GM23338 (cell line): ENCODE measurements around the gene NOVA1. TPM values are rescaled to one million over a fixed set of nuclear protein-coding genes. Genes with fewer than 3 reads are reported as not detected.

ENCODE experiments used
- ATAC-seq: fragments of 200-7000 bp; cut with Tn5 transposase; 3 replicates; pipeline ENCODE4 v1.9.1; 2020
- DNase-seq: peaks from one replicate; pipeline ENCODE4 v3.0.0-alpha.2; 2015; ENCODE audit warnings: low spot score
- H2AFZ ChIP-seq: fragments of 200-600 bp; sonication (generic); 2 replicates; pipeline ENCODE4 v1.8.0; 2016; ENCODE audit warnings: antibody characterized with exemption, mild to moderate bottlenecking, moderate library complexity
- H3F3A ChIP-seq: fragments of 200-600 bp; sonication (generic); replicated peaks from 2 replicates; pipeline ENCODE4 v1.8.0; 2017; ENCODE audit warnings: antibody characterized with exemption, mixed run types, low read depth
- H3K27ac ChIP-seq: fragments of 200-600 bp; sonication (generic); 2 replicates; pipeline ENCODE4 v1.6.1; 2016; ENCODE audit warnings: low read depth
- H3K27me3 ChIP-seq: fragments of 200-600 bp; sonication (generic); 2 replicates; pipeline ENCODE4 v1.8.0; 2016; ENCODE audit warnings: mild to moderate bottlenecking, mixed run types, moderate library complexity; ENCODE audit not compliant: insufficient read depth
- H3K36me3 ChIP-seq: fragments of 200-600 bp; sonication (generic); 2 replicates; pipeline ENCODE4 v1.8.0; 2016; ENCODE audit warnings: mild to moderate bottlenecking; ENCODE audit not compliant: insufficient read depth
- H3K4me1 ChIP-seq: fragments of 200-600 bp; sonication (generic); 2 replicates; pipeline ENCODE4 v1.8.0; 2016; ENCODE audit warnings: mild to moderate bottlenecking, moderate library complexity; ENCODE audit not compliant: insufficient read depth
- H3K4me2 ChIP-seq: fragments of 200-600 bp; sonication (generic); 2 replicates; pipeline ENCODE4 v1.7.1; 2017; ENCODE audit warnings: mixed run types
- H3K4me3 ChIP-seq: fragments of 200-600 bp; sonication (generic); 2 replicates; pipeline ENCODE4 v1.6.1; 2016; ENCODE audit warnings: mixed run types
- H3K79me2 ChIP-seq: fragments of 200-600 bp; sonication (generic); replicated peaks from 2 replicates; pipeline ENCODE4 v1.8.0; 2017; ENCODE audit warnings: mild to moderate bottlenecking; ENCODE audit not compliant: insufficient read depth
- H3K9me2 ChIP-seq: fragments of 200-600 bp; sonication (generic); 2 replicates; pipeline ENCODE4 v1.8.0; 2017; ENCODE audit not compliant: insufficient read depth
- H4K20me1 ChIP-seq: fragments of 200-600 bp; sonication (generic); replicated peaks from 2 replicates; pipeline ENCODE4 v1.8.0; 2017; ENCODE audit warnings: mild to moderate bottlenecking; ENCODE audit not compliant: insufficient read depth
- H3K27ac Mint-ChIP-seq: 2 replicates; pipeline ENCODE4 v1.8.0; 2020; ENCODE audit warnings: inconsistent platforms, mild to moderate bottlenecking, moderate library complexity, mixed read lengths
- H3K27me3 Mint-ChIP-seq: 3 replicates; pipeline ENCODE4 v1.8.0; 2022; ENCODE audit warnings: low read depth, mild to moderate bottlenecking, moderate library complexity, mixed read lengths, inconsistent platforms; ENCODE audit not compliant: insufficient read depth, poor library complexity
- H3K36me3 Mint-ChIP-seq: 3 replicates; pipeline ENCODE4 v1.8.0; 2021; ENCODE audit warnings: low read depth, mild to moderate bottlenecking, inconsistent platforms, moderate library complexity, mixed read lengths
- H3K4me1 Mint-ChIP-seq: 3 replicates; pipeline ENCODE4 v1.8.0; 2020; ENCODE audit warnings: mild to moderate bottlenecking, inconsistent platforms, mixed read lengths
- H3K4me3 Mint-ChIP-seq: 3 replicates; pipeline ENCODE4 v1.8.0; 2021; ENCODE audit warnings: moderate library complexity, mild to moderate bottlenecking, inconsistent platforms, mixed read lengths
- H3K9me3 Mint-ChIP-seq: 3 replicates; pipeline ENCODE4 v1.8.0; 2020; ENCODE audit warnings: moderate library complexity, mild to moderate bottlenecking, inconsistent platforms, mixed read lengths
- CREB1 ChIP-seq: fragments of 250-450 bp; sonication (Bioruptor Pico); IDR thresholded peaks from 2 replicates; pipeline ENCODE4 v1.5.0; 2020; ENCODE audit warnings: low read depth, mild to moderate bottlenecking, moderate library complexity
- EZH2 ChIP-seq: fragments of 200-600 bp; sonication (generic); IDR thresholded peaks from one replicate; pipeline ENCODE4 v1.8.0; 2017; ENCODE audit warnings: antibody characterized with exemption, mild to moderate bottlenecking, low read depth; ENCODE audit not compliant: unreplicated experiment
- NANOG ChIP-seq: IDR thresholded peaks from 2 replicates; pipeline ENCODE4 v1.6.1; 2016; ENCODE audit warnings: antibody characterized with exemption, borderline replicate concordance
- STAT1 ChIP-seq: IDR thresholded peaks from one replicate; pipeline ENCODE4 v1.6.1; 2016; ENCODE audit warnings: antibody characterized with exemption; ENCODE audit not compliant: unreplicated experiment
- ZNF331 ChIP-seq: fragments of 250-450 bp; sonication (Bioruptor Pico); IDR thresholded peaks from 2 replicates; pipeline ENCODE4 v1.5.0; 2020; ENCODE audit warnings: low read depth, mild to moderate bottlenecking, moderate library complexity
- polyA plus RNA-seq: library from polyadenylated mRNA; unstranded; fragments of >200 nt; fragmentation: Nextera tagmentation; extraction: Ambion mirVana; gene quantifications from 2 replicates; pipeline ENCODE4 v1.2.1, GENCODE V29; 2016
- total RNA-seq: library from RNA; depleted of rRNA; stranded (reverse); fragments of >200 nt; shearing (Covaris generic); gene quantifications from 2 replicates; pipeline ENCODE4 v1.2.3, GENCODE V29; 2014
- TF ChIP-seq, protein P1 (sequence below): fragments of 250-450 bp; sonication (Bioruptor Pico); IDR thresholded peaks from 2 replicates; pipeline ENCODE4 v1.5.0; 2020; ENCODE audit warnings: mild to moderate bottlenecking, moderate library complexity
- TF ChIP-seq, protein P2 (sequence below), 2 experiments: fragments of 200-600 bp in 1 of 2; sonication (generic) in 1 of 2; conservative IDR thresholded peaks; 2 replicates each; pipeline versions ENCODE4 v1.5.1 to v1.6.1; 2016 to 2017; ENCODE audit warnings: antibody characterized with exemption in 2 of 2, low read depth in 2 of 2, mild to moderate bottlenecking in 2 of 2, moderate library complexity in 1 of 2
- TF ChIP-seq, protein P3 (sequence below): IDR thresholded peaks from 2 replicates; pipeline ENCODE4 v1.6.1; 2016; ENCODE audit warnings: antibody characterized with exemption

NOVA1 gene
- total and polyA plus RNA-seq, 2 experiments from 2014 or later = 8.1 to 11.6 TPM

DNA sequence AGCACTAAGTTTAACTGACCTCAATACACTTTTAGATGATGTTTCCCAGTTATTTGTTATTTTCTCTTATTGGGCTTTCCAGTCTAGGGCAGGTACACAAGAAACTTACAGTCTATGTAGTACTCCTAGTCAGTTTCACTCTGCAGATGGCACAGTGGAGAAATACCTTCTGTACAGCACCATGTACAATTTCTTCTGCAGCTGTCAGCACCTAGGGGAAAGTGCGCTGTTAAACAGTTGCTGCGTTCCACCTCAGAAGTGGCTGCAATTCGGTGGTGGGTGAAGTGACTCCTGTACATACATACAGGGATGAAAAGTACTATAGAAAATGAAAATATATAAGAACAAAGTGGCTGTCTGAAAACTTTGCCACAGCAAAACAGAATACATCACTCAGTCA, 48.3 kb downstream of the NOVA1 start:
- H3K4me2 ChIP-seq = no peak overlapping the region
- DNase-seq = no peak
- H3K36me3 ChIP-seq = no peaks in the 10 kb centered on the region
- H3F3A ChIP-seq = no peaks in the 10 kb centered on the region
- Mint-ChIP-seq H3K4me3 (no peak overlapping the region), H3K36me3 (no peaks in the 10 kb centered on the region), H3K9me3 (no peaks in the 10 kb centered on the region), H3K27ac (no peak overlapping the region), H3K27me3 (no peaks in the 10 kb centered on the region), H3K4me1 (peaks cover 15% of the 10 kb centered on the region)
- no peak for ATAC-seq
- no peak overlapping the region for H2AFZ ChIP-seq
- no peaks in the 10 kb centered on the region for H3K9me2 ChIP-seq
- H3K79me2 ChIP-seq = no peaks in the 10 kb centered on the region
- H3K4me1 ChIP-seq = peaks cover 13% of the 10 kb centered on the region
- H3K4me3 ChIP-seq = no peak overlapping the region
- H3K27ac ChIP-seq = no peak overlapping the region
- H4K20me1 ChIP-seq = no peaks in the 10 kb centered on the region
- TF ChIP-seq, protein P1, sequence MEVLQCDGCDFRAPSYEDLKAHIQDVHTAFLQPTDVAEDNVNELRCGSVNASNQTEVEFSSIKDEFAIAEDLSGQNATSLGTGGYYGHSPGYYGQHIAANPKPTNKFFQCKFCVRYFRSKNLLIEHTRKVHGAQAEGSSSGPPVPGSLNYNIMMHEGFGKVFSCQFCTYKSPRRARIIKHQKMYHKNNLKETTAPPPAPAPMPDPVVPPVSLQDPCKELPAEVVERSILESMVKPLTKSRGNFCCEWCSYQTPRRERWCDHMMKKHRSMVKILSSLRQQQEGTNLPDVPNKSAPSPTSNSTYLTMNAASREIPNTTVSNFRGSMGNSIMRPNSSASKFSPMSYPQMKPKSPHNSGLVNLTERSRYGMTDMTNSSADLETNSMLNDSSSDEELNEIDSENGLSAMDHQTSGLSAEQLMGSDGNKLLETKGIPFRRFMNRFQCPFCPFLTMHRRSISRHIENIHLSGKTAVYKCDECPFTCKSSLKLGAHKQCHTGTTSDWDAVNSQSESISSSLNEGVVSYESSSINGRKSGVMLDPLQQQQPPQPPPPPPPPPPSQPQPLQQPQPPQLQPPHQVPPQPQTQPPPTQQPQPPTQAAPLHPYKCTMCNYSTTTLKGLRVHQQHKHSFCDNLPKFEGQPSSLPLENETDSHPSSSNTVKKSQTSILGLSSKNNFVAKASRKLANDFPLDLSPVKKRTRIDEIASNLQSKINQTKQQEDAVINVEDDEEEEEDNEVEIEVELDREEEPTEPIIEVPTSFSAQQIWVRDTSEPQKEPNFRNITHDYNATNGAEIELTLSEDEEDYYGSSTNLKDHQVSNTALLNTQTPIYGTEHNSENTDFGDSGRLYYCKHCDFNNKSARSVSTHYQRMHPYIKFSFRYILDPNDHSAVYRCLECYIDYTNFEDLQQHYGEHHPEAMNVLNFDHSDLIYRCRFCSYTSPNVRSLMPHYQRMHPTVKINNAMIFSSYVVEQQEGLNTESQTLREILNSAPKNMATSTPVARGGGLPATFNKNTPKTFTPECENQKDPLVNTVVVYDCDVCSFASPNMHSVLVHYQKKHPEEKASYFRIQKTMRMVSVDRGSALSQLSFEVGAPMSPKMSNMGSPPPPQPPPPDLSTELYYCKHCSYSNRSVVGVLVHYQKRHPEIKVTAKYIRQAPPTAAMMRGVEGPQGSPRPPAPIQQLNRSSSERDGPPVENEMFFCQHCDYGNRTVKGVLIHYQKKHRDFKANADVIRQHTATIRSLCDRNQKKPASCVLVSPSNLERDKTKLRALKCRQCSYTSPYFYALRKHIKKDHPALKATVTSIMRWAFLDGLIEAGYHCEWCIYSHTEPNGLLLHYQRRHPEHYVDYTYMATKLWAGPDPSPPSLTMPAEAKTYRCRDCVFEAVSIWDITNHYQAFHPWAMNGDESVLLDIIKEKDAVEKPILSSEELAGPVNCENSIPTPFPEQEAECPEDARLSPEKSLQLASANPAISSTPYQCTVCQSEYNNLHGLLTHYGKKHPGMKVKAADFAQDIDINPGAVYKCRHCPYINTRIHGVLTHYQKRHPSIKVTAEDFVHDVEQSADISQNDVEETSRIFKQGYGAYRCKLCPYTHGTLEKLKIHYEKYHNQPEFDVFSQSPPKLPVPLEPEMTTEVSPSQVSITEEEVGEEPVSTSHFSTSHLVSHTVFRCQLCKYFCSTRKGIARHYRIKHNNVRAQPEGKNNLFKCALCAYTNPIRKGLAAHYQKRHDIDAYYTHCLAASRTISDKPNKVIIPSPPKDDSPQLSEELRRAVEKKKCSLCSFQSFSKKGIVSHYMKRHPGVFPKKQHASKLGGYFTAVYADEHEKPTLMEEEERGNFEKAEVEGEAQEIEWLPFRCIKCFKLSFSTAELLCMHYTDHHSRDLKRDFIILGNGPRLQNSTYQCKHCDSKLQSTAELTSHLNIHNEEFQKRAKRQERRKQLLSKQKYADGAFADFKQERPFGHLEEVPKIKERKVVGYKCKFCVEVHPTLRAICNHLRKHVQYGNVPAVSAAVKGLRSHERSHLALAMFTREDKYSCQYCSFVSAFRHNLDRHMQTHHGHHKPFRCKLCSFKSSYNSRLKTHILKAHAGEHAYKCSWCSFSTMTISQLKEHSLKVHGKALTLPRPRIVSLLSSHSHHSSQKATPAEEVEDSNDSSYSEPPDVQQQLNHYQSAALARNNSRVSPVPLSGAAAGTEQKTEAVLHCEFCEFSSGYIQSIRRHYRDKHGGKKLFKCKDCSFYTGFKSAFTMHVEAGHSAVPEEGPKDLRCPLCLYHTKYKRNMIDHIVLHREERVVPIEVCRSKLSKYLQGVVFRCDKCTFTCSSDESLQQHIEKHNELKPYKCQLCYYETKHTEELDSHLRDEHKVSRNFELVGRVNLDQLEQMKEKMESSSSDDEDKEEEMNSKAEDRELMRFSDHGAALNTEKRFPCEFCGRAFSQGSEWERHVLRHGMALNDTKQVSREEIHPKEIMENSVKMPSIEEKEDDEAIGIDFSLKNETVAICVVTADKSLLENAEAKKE (CRISPR knock-in tag) = no peak
- TF ChIP-seq, protein P2, sequence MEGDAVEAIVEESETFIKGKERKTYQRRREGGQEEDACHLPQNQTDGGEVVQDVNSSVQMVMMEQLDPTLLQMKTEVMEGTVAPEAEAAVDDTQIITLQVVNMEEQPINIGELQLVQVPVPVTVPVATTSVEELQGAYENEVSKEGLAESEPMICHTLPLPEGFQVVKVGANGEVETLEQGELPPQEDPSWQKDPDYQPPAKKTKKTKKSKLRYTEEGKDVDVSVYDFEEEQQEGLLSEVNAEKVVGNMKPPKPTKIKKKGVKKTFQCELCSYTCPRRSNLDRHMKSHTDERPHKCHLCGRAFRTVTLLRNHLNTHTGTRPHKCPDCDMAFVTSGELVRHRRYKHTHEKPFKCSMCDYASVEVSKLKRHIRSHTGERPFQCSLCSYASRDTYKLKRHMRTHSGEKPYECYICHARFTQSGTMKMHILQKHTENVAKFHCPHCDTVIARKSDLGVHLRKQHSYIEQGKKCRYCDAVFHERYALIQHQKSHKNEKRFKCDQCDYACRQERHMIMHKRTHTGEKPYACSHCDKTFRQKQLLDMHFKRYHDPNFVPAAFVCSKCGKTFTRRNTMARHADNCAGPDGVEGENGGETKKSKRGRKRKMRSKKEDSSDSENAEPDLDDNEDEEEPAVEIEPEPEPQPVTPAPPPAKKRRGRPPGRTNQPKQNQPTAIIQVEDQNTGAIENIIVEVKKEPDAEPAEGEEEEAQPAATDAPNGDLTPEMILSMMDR (conservative IDR thresholded peaks at IDR 0.05; ENCODE audit: low read depth in 2 of 2) = no peak
- TF ChIP-seq STAT1 (no peak), CREB1 (CRISPR knock-in tag) (no peak), NANOG (no peak), ZNF331 (CRISPR knock-in tag) (no peak), EZH2 (no peak)
- TF ChIP-seq, protein P3, sequence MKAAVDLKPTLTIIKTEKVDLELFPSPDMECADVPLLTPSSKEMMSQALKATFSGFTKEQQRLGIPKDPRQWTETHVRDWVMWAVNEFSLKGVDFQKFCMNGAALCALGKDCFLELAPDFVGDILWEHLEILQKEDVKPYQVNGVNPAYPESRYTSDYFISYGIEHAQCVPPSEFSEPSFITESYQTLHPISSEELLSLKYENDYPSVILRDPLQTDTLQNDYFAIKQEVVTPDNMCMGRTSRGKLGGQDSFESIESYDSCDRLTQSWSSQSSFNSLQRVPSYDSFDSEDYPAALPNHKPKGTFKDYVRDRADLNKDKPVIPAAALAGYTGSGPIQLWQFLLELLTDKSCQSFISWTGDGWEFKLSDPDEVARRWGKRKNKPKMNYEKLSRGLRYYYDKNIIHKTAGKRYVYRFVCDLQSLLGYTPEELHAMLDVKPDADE = no peak
- H3K27me3 ChIP-seq = no peaks in the 10 kb centered on the region
